PFSK-1 (cell line): ENCODE data around the gene TOPAZ1.

Experiments used
- FOXP2 ChIP-seq: optimal IDR thresholded peaks from 2 replicates; pipeline ENCODE3; 2011; ENCODE audit warnings: borderline replicate concordance, control low read depth, inconsistent platforms; ENCODE audit not compliant: insufficient read depth; ENCODE audit errors: extremely low read length, extremely low read depth
- POLR2AphosphoS5 ChIP-seq: IDR thresholded peaks from 2 replicates; pipeline ENCODE4 v1.6.1; 2012; ENCODE audit warnings: low read depth, mild to moderate bottlenecking, control low read depth, low read length, moderate library complexity
- SIN3A ChIP-seq: IDR thresholded peaks from 2 replicates; pipeline ENCODE4 v1.6.1; 2012; ENCODE audit warnings: mild to moderate bottlenecking, low read length, moderate library complexity, borderline replicate concordance; ENCODE audit not compliant: insufficient read depth
- TAF1 ChIP-seq: IDR thresholded peaks from 2 replicates; pipeline ENCODE4 v1.6.1; 2012; ENCODE audit warnings: low read length, control low read depth, borderline replicate concordance; ENCODE audit not compliant: insufficient read depth
- TF ChIP-seq, protein P1 (sequence below), 2 experiments: IDR thresholded peaks; 2 replicates each; pipeline versions ENCODE4 v1.6.1 to v1.8.0; 2011 to 2012; ENCODE audit warnings: low read depth in 2 of 2, low read length in 2 of 2, control low read depth in 1 of 2, inconsistent platforms in 1 of 2, mild to moderate bottlenecking in 1 of 2, moderate library complexity in 1 of 2; ENCODE audit not compliant: insufficient read depth in 1 of 2

DNA sequence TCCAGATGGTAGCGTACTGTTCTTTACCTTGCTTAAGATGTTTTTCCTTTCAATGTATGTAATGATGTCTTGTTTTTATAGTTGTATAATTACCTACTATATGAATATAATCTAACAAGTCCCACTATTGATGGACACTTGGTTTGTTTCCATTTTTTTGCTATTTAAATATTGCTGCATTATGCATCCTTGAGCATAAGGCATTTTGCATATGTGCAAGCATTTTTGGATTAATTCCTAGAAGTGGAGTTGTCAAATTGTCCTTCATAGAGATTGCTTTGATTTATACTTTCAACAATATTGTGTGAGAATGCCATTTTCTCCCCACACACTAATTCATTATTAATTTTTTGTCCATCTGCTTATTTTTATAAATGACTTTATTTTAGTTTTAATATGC lies 17.7 kb downstream of the TOPAZ1 start:
- TF ChIP-seq, protein P1, sequence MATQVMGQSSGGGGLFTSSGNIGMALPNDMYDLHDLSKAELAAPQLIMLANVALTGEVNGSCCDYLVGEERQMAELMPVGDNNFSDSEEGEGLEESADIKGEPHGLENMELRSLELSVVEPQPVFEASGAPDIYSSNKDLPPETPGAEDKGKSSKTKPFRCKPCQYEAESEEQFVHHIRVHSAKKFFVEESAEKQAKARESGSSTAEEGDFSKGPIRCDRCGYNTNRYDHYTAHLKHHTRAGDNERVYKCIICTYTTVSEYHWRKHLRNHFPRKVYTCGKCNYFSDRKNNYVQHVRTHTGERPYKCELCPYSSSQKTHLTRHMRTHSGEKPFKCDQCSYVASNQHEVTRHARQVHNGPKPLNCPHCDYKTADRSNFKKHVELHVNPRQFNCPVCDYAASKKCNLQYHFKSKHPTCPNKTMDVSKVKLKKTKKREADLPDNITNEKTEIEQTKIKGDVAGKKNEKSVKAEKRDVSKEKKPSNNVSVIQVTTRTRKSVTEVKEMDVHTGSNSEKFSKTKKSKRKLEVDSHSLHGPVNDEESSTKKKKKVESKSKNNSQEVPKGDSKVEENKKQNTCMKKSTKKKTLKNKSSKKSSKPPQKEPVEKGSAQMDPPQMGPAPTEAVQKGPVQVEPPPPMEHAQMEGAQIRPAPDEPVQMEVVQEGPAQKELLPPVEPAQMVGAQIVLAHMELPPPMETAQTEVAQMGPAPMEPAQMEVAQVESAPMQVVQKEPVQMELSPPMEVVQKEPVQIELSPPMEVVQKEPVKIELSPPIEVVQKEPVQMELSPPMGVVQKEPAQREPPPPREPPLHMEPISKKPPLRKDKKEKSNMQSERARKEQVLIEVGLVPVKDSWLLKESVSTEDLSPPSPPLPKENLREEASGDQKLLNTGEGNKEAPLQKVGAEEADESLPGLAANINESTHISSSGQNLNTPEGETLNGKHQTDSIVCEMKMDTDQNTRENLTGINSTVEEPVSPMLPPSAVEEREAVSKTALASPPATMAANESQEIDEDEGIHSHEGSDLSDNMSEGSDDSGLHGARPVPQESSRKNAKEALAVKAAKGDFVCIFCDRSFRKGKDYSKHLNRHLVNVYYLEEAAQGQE (IDR thresholded peaks at IDR 0.05; ENCODE audit: insufficient read depth in 1 of 2, low read depth in 2 of 2, low read length in 2 of 2), result no peak
- TF ChIP-seq POLR2AphosphoS5 (no peak), TAF1 (no peak), FOXP2 (no peak), SIN3A (no peak)
